ENCODE data around the gene DDX4. TPM values are rescaled to one million over a fixed set of nuclear protein-coding genes. Genes with fewer than 3 reads are reported as not detected.

Gene DDX4
- total RNA-seq, 1 donor from 2014 or later: not detected

GRCh38 chr5:55820488-55820887 lies 82.6 kb downstream of the DDX4 start:
- no peak for DNase-seq (ENCODE audit: low spot score)

GRCh38 chr5:55821731-55822512 lies 84.1 kb downstream of the DDX4 start:
- DNase-seq (ENCODE audit: low spot score) (no peak), ATAC-seq (peak; percentile 63)

More at GRCh38 chr5:55820488-55820887, 82.6 kb downstream of the DDX4 start:
- no peak for ATAC-seq

GRCh38 chr5:55823151-55823796 lies 85.4 kb downstream of the DDX4 start:
- ATAC-seq (peak; percentile 92), DNase-seq (ENCODE audit: low spot score) (no peak)

GRCh38 chr5:55829956-55830355 lies 92.1 kb downstream of the DDX4 start:
- ATAC-seq: no peak
- DNase-seq (ENCODE audit: low spot score): no peak

GRCh38 chr5:55832446-55832845 lies 94.6 kb downstream of the DDX4 start:
- ATAC-seq: no peak
- no peak for DNase-seq (ENCODE audit: low spot score)

- no peak for DNase-seq (ENCODE audit: low spot score)
- ATAC-seq: no peak
Observed at GRCh38 chr5:55836191-55836590, 98.3 kb downstream of the DDX4 start.

- DNase-seq (ENCODE audit: low spot score) (no peak), ATAC-seq (no peak)
Observed at GRCh38 chr5:55841976-55842375, 104.1 kb downstream of the DDX4 start.

GRCh38 chr5:55847837-55848236 lies 110.0 kb downstream of the DDX4 start:
- ATAC-seq (no peak), DNase-seq (ENCODE audit: low spot score) (no peak)

GRCh38 chr5:55848783-55849182 lies 110.9 kb downstream of the DDX4 start:
- DNase-seq (ENCODE audit: low spot score): no peak
- no peak for ATAC-seq

GRCh38 chr5:55850839-55851674 lies 113.2 kb downstream of the DDX4 start, which contains the start of gene IL31RA:
Gene IL31RA (plus strand): TSS chr5:55851357. CDS start chr5:55851571, 214 bp downstream.
- DNase-seq (ENCODE audit: low spot score): no peak

GRCh38 chr5:55851675-55851979 lies 113.8 kb downstream of the DDX4 start:
- DNase-seq (ENCODE audit: low spot score) (no peak), ATAC-seq (no peak)

More at GRCh38 chr5:55850839-55851674, 113.2 kb downstream of the DDX4 start, which contains the start of gene IL31RA:
- ATAC-seq: no peak

GRCh38 chr5:55852503-55852902 lies 114.6 kb downstream of the DDX4 start:
- ATAC-seq: no peak

GRCh38 chr5:55853041-55853670 lies 115.3 kb downstream of the DDX4 start:
- no peak for DNase-seq (ENCODE audit: low spot score)
- ATAC-seq: no peak

More at GRCh38 chr5:55852503-55852902, 114.6 kb downstream of the DDX4 start:
- DNase-seq (ENCODE audit: low spot score): no peak

- no peak for ATAC-seq
- DNase-seq (ENCODE audit: low spot score): no peak
Observed at GRCh38 chr5:55853818-55854217, 116.0 kb downstream of the DDX4 start.

- no peak for ATAC-seq
- DNase-seq (ENCODE audit: low spot score): no peak
Observed at GRCh38 chr5:55855509-55855908, 117.6 kb downstream of the DDX4 start.

GRCh38 chr5:55856516-55857246 lies 118.8 kb downstream of the DDX4 start:
- no peak for ATAC-seq
- no peak for DNase-seq (ENCODE audit: low spot score)

GRCh38 chr5:55857247-55857640 lies 119.4 kb downstream of the DDX4 start:
- ATAC-seq: no peak

GRCh38 chr5:55858104-55858503 lies 120.2 kb downstream of the DDX4 start:
- no peak for DNase-seq (ENCODE audit: low spot score)
- ATAC-seq: no peak

More at GRCh38 chr5:55857247-55857640, 119.4 kb downstream of the DDX4 start:
- DNase-seq (ENCODE audit: low spot score): no peak

- DNase-seq (ENCODE audit: low spot score): no peak
- ATAC-seq: no peak
Observed at GRCh38 chr5:55860288-55860687, 122.4 kb downstream of the DDX4 start.

GRCh38 chr5:55860709-55861108 lies 122.8 kb downstream of the DDX4 start:
- DNase-seq (ENCODE audit: low spot score) (no peak), ATAC-seq (no peak)

All from left lobe of liver (tissue), 2 donors.